Measurements from ENCODE around the gene SLC22A5.

The SLC22A5 gene

GRCh38 chr5:132369474-132370180 lies at the start of gene SLC22A5:
TSS of gene SLC22A5 (plus strand) at chr5:132369710. CDS start at chr5:132369973, 263 bp downstream.
- peak in 1 of 2 experiments; percentile 53 for DNase-seq

- no peak for DNase-seq
Observed at GRCh38 chr5:132319975-132320374, 49.5 kb upstream of the SLC22A5 start.

GRCh38 chr5:132321109-132321721 lies 48.3 kb upstream of the SLC22A5 start:
- no peak for DNase-seq

- DNase-seq = no peak
Observed at GRCh38 chr5:132322266-132322665, 47.2 kb upstream of the SLC22A5 start.

- DNase-seq = no peak
Observed at GRCh38 chr5:132323202-132323601, 46.3 kb upstream of the SLC22A5 start.

- no peak for DNase-seq
Observed at GRCh38 chr5:132325691-132326090, 43.8 kb upstream of the SLC22A5 start.

GRCh38 chr5:132327252-132327955 lies 42.1 kb upstream of the SLC22A5 start:
- no peak for DNase-seq

GRCh38 chr5:132334812-132335211 lies 34.7 kb upstream of the SLC22A5 start:
- no peak for DNase-seq

- no peak for DNase-seq
Observed at GRCh38 chr5:132335402-132335801, 34.1 kb upstream of the SLC22A5 start.

- no peak for DNase-seq
Observed at GRCh38 chr5:132339502-132339901, 30.0 kb upstream of the SLC22A5 start.

GRCh38 chr5:132342291-132343180 lies 27.0 kb upstream of the SLC22A5 start:
- no peak for DNase-seq

GRCh38 chr5:132344775-132345514 lies 24.6 kb upstream of the SLC22A5 start:
- DNase-seq = no peak

GRCh38 chr5:132353486-132353995 lies 16.0 kb upstream of the SLC22A5 start:
- no peak for DNase-seq

GRCh38 chr5:132354381-132355139 lies 14.9 kb upstream of the SLC22A5 start:
- DNase-seq = no peak

GRCh38 chr5:132355140-132355765 lies 14.3 kb upstream of the SLC22A5 start:
- no peak for DNase-seq

- DNase-seq = no peak
Observed at GRCh38 chr5:132358775-132359174, 10.7 kb upstream of the SLC22A5 start.

GRCh38 chr5:132362086-132362485 lies 7.4 kb upstream of the SLC22A5 start:
- DNase-seq = no peak

- no peak for DNase-seq
Observed at GRCh38 chr5:132363431-132364112, 5.9 kb upstream of the SLC22A5 start.

- no peak for DNase-seq
Observed at GRCh38 chr5:132364319-132364718, 5.2 kb upstream of the SLC22A5 start.

GRCh38 chr5:132365213-132365612 lies 4.3 kb upstream of the SLC22A5 start:
- DNase-seq = no peak
